SHP77 treated with DMSO at 0.1 percent for 48 hours (cell line): Measurements from ENCODE around the gene TRPV6.

Experiments
- DNase-seq: peaks from one replicate; lab custom pipeline; 2025; lab: John Stamatoyannopoulos, UW

Gene TRPV6

DNA sequence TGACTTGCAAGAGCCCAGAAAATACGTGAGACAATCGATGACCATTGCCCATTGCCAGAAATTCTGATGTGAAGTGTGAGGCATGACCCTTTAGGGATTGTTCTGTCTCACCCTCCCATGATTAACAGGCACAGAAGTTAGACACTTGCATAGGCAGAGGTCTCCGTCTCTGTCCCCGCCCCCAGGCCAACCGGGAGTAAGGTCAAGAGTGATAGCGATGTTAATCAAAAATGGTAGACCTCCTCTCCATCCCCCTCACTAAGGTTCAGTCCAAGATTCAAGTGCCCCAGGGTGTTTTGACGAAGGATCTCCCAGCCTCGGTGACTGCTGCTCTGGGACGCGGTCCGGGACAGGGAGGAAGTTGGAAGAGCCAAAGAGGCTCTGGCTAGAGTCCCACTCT, 22.7 kb upstream of the TRPV6 start:
- DNase-seq: no peak

DNA sequence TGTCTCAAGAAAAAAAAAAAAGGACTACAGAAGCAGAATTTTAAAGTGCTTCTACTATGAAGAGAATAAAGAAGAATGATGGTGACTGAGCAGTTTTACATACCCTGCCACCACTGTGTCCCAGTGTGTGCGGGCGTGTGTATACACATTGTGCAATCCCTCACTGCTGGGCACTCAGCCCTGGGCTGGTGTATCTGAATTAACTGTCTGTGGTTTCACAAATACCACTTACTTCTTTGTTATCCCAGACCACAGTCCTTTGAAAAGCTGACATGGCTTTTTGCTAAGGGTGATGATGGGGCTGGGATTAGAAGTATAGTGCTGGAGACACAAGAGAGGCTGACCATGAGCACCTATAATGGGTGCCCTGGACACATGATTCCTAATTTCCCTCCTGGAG, 21.1 kb upstream of the TRPV6 start:
- DNase-seq: no peak

DNA sequence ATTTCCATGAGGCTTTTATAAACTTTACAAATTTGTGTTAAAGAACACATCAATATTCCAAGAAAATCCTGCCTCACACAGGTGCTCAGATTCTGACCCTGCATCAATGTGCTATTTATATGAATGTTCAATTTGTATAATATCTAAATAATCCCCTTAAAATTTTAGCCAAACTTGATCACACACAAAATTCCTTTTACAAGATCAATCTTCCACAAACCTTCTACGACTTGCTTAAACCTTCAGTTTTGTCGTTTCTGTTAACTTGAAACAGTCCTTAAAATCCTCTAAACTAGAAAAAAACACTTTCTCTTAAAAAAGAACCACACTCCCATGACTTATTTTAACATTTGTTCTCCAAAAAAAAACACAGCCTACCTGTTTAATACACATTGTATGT, 20.2 kb upstream of the TRPV6 start:
- no peak for DNase-seq

DNA sequence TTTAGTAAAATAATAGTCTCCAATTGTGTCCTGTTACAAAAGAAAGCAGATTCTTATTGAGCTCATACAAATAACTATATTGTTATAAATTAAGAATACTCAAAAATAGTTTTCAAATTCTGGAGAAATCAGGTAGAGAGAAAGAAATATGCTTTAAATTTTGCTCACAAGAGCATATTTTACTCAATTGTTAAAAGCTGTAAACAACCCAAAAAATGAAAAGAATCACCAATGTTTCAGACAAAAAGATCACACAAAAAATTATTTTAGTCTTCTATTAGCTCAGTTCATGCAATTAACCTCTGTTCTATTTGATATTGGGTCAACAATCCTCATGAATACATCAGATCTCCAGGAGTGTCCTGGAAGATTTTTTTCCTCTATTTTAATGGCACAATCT, 18.6 kb upstream of the TRPV6 start:
- no peak for DNase-seq

DNA sequence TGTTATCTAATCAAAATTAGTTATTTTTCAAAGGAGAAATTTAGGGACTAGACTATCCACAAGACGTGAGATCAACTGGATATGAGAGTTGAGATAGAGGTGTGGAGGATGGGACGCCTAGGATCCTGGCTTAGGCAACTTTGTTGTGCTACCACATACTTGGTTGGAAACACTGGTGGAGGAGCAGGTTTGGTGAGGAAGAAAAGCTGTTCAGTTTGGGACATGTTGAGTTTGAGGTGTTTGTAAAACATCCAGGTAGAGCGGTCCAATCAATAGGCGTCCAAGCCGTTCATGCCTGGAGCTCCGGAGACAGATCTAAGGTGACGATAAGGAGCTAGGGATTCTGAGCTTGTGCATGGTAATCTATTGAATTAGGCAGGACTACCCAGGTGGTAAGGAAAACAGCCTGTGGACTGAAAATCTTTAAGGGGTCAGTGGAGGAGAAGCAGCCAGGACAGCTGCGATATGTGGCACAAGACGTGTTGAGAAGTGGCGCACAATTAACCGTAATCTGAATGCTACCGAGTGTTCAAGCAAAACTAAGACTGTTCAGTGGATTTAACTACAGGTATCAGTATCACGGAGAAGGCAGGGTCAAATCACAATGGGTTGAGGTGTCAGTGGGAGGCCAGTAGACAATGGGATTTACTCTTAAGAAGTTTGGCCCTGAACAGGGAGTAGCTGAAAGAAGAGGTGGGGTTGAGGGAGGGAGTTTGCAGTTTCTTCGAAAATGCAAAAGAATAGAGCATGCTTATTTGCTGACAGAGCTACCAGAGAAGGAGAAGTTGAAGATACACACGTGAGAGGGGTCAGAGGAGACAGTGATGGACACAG, 16.1 kb upstream of the TRPV6 start:
- no peak for DNase-seq

DNA sequence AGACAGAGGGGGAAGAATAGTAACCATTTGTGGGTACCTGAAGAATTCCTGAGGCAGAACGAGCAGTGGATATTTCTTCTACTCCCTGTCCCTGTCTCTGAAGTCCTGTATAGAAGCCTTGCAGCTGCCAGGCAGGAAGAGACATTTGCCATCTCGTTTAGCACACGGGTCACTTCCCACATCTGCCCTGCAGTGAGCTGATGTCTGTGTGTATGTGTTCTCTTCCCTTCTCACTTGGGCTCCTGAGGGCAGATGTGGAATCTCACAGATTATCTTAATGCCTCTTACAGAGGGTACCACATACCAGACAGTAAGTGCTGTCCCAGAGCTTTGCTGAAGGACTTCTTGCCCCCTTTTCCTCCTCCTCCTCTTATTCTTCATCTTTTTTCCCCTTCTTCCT, 14.1 kb upstream of the TRPV6 start:
- no peak for DNase-seq

DNA sequence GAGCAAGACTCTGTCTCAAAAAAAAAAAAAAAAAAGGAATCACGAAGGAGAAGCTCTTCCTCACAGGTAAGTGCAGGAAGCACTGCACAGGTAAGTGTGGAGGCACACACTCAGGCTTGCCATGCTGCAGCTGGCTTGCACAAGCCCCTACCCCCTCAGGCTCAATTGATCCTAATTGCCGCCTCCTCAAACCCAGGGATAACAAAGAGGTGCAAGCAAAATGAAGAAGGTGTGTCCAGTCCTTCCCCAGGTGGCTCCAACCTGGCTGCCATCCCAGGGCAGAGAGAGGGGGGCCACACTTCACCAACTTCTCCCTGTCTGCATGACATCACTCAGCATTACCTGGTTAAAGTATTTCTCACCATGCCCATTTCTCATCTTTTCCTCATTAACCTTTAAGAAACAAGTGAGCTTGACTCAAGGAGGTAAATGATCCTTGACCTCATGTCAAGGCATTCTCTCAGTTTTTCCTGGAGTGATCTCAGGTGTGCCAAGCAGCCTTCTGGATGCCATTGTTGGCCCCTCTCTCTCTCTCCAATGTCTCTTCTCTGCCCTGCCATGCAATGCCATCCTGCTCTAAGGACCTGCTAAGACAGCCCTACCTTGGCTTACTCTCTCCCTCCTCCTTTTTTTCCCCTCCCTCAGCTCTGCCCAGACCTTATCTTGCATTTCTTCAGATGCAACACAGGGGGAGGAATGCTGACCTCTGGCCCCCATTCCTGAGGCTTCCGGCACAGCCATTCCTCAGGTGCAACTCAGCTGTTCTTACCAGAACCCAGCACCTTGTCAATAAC, 13.0 kb upstream of the TRPV6 start:
- DNase-seq: no peak

DNA sequence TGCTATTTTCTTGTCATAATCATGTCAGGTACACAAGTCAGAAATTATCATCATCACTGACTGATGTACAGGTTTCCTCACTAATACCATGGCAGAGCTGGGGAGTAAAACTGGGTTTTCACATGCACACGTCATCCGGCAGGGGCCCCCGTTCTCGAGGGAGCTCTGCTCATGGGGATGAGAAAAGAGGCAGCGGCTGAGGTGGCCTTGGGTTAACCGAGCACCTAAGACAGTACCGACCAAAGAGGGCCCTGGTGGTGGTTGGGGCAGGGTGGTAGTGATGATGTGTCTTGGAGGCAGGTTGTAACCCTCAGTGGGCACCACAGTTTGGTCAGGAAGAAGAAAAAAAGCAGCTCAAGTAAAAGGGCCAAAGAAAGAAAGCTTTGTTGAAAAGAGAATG, 12.1 kb upstream of the TRPV6 start:
- no peak for DNase-seq

DNA sequence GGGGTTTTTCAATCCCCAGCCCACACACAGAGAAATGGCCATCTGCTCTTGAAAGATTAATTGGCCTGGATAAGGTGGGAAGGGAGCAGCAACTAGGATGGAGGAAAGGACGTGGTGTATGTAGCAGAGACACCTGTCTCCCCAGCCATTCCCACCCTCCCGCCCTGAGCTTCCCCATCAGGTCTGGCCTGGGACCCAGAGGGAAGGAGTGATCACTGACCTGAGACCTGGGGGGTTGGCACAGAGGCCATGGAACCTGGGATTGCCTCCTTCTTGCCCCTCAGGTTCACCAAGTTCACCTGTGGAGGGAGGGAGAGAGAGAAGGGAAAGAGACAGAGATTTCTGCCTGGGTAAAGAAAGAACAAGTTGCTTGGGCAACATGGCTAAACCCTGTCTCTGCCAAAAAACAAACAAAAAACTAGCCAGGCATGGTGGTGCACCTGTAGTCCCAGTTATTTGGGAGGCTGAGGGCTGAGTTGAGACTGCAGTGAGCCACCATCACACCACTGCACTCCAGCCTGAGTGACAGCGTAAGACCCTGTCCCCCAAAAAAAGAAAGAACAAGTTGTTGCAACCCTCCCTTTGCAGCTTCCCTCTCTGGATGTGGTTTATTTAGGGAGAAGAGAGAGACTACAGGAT, 11.3 kb upstream of the TRPV6 start:
- DNase-seq: no peak

DNA sequence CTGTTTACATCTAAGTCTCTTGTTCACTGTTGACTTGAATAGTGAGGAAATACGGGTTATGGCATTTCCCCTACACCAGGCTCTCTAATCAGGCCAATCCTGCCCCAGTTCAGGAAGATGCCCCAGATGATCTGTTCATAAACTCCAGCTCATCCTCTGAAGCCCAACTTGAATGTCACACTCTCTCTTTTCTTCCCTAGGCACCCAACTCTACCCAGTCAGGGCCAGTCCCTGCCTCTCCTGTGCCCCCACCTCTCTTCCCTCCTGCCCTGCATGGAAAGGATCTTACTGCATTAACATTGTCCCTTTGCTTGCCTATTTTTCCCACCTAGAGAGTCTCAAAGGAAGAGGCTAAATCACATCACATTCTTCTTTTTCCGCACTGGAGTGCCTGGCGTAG, 10.6 kb upstream of the TRPV6 start:
- no peak for DNase-seq

DNA sequence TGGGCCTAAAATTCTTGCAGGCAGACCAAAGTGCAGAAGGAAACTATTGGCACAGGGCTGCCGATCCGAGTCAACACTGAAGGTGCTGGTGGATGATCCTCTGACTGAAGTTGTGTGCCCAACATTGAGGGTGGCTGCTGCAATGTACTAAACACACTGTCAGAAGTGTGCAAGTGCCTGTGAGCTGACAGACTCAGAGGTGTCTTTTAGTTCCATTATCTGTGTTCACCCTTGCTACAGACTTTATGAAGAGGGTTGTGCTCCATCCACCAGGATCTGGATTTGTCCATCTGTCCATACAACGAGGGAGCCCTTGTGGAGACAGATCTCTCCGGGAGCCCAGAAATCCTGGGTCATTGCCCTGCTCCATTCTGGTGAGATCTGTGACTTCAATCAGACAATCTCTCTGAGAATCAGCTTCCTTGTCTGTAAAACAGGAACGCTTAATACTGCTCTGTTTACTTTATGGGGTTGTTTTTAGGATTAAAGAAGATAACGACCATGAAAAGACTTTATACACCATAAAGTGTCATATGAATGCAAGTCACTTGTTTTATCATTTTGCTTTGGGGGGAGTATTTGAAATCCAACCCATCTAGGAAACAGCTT, 9.5 kb upstream of the TRPV6 start:
- DNase-seq: no peak

DNA sequence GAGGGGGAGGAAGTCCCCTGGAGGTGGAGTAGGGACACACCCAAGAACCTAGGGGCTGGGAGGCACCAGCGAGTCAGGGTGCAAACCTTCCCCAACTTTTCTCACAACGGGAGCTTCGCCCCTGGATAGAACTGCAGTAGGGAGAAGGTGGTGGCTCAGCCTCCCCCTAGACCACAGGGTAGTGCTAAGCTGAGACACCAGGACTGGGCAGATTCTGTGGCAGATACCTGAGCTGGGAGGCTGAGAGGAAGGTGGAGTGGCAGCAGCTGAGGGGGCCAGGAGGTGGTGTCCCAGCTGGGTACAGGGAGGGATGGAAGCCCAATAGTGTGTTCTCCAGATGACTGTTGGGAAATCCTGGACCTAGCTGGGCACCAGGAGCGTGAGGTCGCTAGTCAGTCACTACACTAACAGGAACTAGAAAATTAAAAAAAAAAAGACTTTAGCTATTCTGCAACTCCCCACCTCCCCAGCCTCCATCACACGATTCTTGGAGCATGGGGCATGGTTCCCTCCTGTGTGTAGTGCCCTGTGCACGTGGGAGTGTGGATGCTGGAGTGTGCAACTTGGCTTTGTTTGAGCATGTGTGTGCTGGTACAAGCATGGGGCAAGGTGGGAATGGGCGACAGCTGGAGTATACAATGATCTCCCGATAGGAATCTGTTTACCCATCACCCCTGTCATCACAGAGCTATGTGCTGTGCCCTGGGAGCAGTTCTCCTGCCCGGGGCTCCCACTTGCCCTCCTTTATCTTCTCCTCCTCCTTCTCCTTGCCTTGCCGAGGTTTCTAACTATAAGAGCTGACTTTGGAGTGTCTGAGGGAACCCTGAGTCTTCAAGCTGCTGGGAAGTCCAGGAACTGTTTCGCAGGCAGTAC, 8.8 kb upstream of the TRPV6 start:
- no peak for DNase-seq

DNA sequence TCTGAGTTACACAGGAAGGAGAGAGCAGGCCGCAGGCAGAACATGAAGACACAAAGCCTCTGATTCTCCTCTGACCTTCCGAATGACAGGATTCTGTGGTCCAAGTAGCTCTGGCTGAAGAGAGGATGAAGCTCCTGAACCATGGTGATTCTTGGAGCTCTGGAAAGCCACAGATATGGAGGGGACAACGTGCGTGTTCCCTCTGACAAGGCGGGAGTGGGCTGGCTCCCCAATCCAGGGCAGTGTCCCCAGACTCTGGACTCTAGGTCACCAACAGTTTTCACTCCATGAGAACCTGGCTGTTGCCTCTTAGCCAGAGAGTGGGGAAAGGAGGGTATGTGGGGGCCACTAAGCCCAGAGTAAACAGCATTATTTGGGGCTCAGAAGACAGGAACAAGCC, 7.4 kb upstream of the TRPV6 start:
- DNase-seq: no peak

DNA sequence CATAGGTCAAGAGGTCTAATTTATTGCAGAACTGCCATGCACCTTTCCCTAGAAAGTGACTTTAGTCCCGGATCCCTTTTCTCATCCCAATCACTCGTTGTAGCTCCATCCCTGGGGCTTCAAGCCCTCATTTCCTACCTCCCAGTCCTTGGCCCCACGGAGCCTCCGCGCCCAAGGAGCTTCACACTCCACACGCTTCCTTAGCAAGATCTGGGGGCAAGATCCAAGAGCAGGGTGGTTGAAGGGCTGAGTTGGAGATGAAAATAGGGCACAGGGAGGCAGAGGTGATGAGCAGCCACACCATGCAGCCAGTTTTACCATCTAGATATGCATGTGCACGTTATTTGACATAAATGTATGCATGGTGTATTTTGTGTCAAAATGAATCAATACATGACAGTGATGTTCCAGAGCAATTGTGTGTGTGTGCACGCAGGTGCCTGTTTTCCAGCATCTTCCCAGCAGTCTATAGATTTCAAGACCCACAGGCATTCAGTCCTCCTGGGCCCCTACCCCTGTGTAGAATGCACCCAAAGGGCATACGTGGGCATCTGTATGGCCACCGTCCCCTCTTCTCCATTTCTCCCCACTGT, 6.0 kb upstream of the TRPV6 start:
- DNase-seq: no peak

DNA sequence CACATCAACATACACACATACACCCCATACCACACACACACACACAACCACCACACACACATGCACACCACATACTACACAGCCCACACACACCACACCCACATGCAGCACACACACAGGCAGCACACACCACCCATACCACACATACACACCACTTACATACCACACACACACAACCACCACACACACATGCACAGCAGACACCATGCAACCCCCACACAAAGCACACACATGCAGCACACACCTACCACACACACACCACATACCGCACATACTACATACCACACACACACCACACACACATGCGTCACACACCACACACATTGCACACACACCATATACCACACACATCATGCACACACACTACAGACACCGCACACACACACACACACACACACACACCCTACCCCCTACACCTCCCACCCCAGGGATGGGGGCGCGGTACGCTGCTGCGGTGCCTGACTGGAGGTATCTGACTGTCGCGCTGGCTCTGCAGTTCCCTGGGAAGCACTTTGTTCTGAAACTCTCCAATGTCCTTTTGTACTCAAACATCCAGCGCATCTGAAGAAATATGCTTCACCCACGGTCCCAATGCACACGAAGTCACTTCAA, 5.4 kb upstream of the TRPV6 start:
- DNase-seq: no peak

DNA sequence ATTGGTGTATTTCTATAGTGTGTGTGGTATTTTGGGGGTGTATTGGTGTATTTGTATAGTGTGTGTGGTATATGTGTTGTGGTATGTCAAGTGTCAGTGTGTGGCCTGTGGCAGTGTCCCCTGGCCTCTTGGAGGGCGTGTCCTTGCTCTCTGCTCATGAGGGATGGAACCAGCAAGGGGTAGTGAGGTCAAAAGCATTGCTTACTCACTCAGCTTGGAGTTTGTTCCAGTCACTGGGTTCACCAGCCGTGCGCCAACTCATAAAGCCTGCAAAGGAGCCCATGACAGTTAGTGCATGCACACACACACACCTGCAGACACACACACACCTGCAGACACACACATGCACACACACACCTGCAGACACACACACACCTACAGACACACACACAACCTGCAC, 4.3 kb upstream of the TRPV6 start:
- no peak for DNase-seq

DNA sequence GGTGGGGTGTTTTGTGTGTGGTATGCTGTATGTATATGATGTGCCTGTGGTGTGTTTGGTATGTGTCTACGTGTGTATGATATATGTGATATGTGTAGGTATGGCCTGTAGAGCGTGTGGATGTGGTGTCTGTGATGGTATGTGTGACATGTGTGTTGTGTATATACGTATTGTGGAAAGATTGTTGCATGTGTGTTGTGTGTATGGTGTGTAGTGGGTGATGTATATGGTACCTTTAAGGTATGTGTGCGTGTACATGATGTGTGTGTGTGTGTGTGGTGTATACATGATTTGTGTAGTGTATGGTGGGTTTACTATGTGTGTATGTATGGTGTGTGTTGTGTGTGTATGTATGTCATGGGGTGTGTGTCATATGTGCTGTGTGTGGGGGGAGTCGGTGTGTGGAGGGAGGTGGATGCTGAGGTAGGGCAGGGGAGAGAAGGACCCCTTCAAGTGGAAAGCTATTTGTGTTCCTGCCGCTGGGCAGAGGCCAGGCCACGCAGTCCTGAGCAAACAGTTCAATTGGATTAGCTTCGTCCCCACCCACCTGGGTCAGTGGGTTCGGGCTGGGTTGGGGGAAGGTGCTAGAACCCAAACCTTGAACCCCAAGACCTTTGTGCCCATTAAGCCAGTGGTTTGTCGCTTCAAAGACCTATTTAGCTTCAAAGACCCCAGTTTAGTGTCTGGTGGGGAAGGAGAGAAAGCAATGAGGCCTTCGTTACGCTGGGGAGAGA, 1.9 kb upstream of the TRPV6 start:
- no peak for DNase-seq

DNA sequence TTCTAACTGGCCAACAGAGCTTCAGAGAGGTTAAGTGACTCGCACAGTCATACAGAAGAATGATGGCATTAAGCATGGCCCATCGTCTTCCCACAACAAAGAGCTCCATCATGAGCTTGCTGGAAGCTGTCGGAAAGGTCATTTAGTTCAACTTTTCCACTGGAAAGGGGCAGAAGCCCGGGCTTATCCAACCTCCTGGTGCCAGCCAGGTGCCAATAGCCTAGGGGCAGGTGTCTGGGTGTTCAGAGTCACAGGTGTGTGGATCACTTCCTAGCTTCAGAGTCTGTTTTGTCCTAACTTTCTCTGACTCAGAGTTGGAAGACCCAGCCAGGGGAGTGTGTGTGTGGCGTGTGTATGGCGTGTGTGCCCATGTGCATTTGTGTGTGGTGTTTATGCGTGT, 1.3 kb upstream of the TRPV6 start:
- DNase-seq: no peak

DNA sequence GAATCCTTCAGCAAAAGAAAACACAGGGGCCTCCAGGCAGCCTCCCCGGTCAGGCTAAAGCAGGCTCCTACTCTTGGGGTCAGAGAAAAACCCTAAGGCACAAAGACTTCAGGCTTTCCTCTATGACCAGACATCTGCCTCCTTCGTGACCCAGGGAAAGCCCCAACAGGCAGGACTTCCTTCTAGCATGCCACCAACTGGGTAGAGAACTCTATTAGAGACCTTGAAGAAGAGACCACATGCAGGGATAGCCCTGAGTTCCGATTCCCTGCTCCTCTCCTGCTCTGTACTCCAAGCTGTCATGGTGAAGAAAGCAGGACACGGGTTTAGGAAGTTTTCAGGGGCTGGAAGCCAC, 1.3 kb downstream of the TRPV6 start:
- DNase-seq: no peak

DNA sequence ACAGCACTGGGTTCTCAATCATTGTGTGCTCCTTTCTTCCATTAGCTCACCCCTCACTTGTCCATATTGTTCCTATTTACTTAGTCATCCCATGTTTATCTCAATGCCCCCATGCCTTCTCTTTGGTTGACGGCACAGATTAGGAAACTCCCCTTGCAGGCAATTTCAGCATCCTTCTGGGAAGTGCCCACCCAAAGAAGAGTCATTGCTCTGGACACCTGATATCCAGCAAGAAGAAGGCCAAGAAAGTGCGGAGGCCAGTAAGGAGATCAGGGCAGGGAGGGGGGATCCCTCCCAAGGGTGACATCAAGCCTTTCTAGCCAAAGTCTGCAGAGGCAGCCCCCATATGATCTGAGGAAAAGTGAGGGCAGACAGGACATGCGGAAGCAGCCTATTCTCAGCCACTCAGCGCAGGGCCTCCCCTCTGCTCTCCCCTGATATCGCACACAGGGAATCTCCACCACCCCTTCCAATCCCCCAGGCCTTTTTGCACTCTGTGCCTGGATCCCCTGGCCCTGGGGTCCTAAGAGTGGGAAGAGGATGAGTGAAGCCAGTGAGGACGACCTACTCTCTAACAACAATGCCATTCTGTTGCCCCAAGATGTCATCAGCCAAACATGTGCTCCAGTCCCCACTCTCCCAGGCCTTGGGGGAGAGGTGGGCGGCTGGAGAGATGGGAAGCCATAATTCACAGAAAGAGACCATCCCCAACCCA, 1.8 kb downstream of the TRPV6 start:
- no peak for DNase-seq
